HG02571 (cell line): ENCODE results near the gene FBXL17.
"Not testable (repeated sequence)": the region's sequence is repeated elsewhere in the genome, so short reads cannot be mapped to it uniquely, and the experiment has no call there.

Source experiments
- ATAC-seq: cut with Tn5 transposase; IDR thresholded peaks from one replicate; pipeline ENCODE4 v1.9.1; 2021; ENCODE audit warnings: mild to moderate bottlenecking, moderate library complexity; ENCODE audit not compliant: unreplicated experiment

Gene FBXL17

GRCh38 chr5:108312258-108312657 lies 69.6 kb downstream of the FBXL17 start:
- ATAC-seq = no peak

GRCh38 chr5:108311682-108312081 lies 70.2 kb downstream of the FBXL17 start:
- no peak for ATAC-seq

GRCh38 chr5:108303611-108304010 lies 78.3 kb downstream of the FBXL17 start:
- no peak for ATAC-seq

GRCh38 chr5:108303086-108303485 lies 78.8 kb downstream of the FBXL17 start:
- no peak for ATAC-seq

- no peak for ATAC-seq
Measured at GRCh38 chr5:108297042-108297601, 84.8 kb downstream of the FBXL17 start.

GRCh38 chr5:108295578-108296368 lies 86.1 kb downstream of the FBXL17 start:
- ATAC-seq = no peak

GRCh38 chr5:108280960-108281569 lies 100.8 kb downstream of the FBXL17 start:
- no peak for ATAC-seq

- ATAC-seq = no peak
Measured at GRCh38 chr5:108280248-108280647, 101.7 kb downstream of the FBXL17 start.

- no peak for ATAC-seq
Measured at GRCh38 chr5:108278285-108279240, 103.3 kb downstream of the FBXL17 start.

GRCh38 chr5:108276187-108277050 lies 105.5 kb downstream of the FBXL17 start:
- ATAC-seq = no peak

GRCh38 chr5:108274080-108274479 lies 107.8 kb downstream of the FBXL17 start:
- not testable (repeated sequence) for ATAC-seq

- ATAC-seq = no peak
Measured at GRCh38 chr5:108271127-108271526, 110.8 kb downstream of the FBXL17 start.

- ATAC-seq = no peak
Measured at GRCh38 chr5:108266242-108266641, 115.7 kb downstream of the FBXL17 start.

- no peak for ATAC-seq
Measured at GRCh38 chr5:108264533-108264932, 117.4 kb downstream of the FBXL17 start.

GRCh38 chr5:108263338-108263737 lies 118.6 kb downstream of the FBXL17 start:
- no peak for ATAC-seq

GRCh38 chr5:108260858-108261170 lies 121.1 kb downstream of the FBXL17 start:
- ATAC-seq = no peak

- ATAC-seq = peak; percentile 92
Measured at GRCh38 chr5:108260117-108260857, 121.6 kb downstream of the FBXL17 start.

GRCh38 chr5:108259306-108259705 lies 122.6 kb downstream of the FBXL17 start:
- ATAC-seq = no peak

- ATAC-seq = no peak
Measured at GRCh38 chr5:108257996-108258395, 123.9 kb downstream of the FBXL17 start.

GRCh38 chr5:108255468-108255867 lies 126.4 kb downstream of the FBXL17 start:
- ATAC-seq = no peak
